HEK293 (cell line): ENCODE measurements around the gene TECPR2.

Experiments used
- CTCF ChIA-PET: fragments of 350-600 bp; formaldehyde crosslinking; extraction: SDS; loops from one replicate; lab custom pipeline; 2021; ENCODE audit warnings: antibody characterized with exemption; lab: Yijun Ruan, JAX
- POLR2A ChIA-PET: fragments of 300-600 bp; formaldehyde crosslinking; extraction: SDS; loops from one replicate; lab custom pipeline; 2020; ENCODE audit warnings: antibody characterized with exemption, inconsistent platforms; lab: Yijun Ruan, JAX
- H3K27ac ChIP-seq: fragments of 200-500 bp; sonication (Bioruptor generic); 2 replicates; pipeline ENCODE4 v1.5.1; 2014; ENCODE audit warnings: low read depth, low read length, control low read depth, inconsistent platforms; ENCODE audit errors: extremely low read depth
- H3K36me3 ChIP-seq, 2 experiments: fragments of 200-500 bp in 1 of 2; sonication (Bioruptor generic) in 1 of 2; 1 replicate in 1 of 2; 2 replicates in 1 of 2; pipeline ENCODE4 v1.5.1; 2014 to 2017; ENCODE audit warnings: inconsistent platforms in 2 of 2, low read length in 2 of 2; ENCODE audit not compliant: control insufficient read depth in 2 of 2, insufficient read depth in 1 of 2
- H3K4me1 ChIP-seq: fragments of 200-500 bp; sonication (Bioruptor generic); 2 replicates; pipeline ENCODE4 v1.5.1; 2014; ENCODE audit warnings: mild to moderate bottlenecking, low read length, inconsistent platforms; ENCODE audit not compliant: control insufficient read depth, insufficient read depth
- H3K4me3 ChIP-seq: 2 replicates; pipeline ENCODE4 v1.5.1; 2011; ENCODE audit warnings: low read depth, mild to moderate bottlenecking, control low read depth, low read length, moderate library complexity
- H3K9me3 ChIP-seq: fragments of 200-500 bp; sonication (Bioruptor generic); 2 replicates; pipeline ENCODE4 v1.5.1; 2014; ENCODE audit warnings: low read depth, low read length, inconsistent platforms; ENCODE audit not compliant: control insufficient read depth, insufficient read depth
- KLF10 ChIP-seq: fragments of 450-650 bp; IDR thresholded peaks from 2 replicates; pipeline ENCODE4 v1.5.1; 2018; ENCODE audit warnings: missing biosample characterization, mild to moderate bottlenecking, missing genetic modification characterization
- KLF16 ChIP-seq: fragments of 450-650 bp; formaldehyde crosslinking; IDR thresholded peaks from 2 replicates; pipeline ENCODE4 v1.5.1; 2017; ENCODE audit warnings: missing biosample characterization, missing genetic modification characterization
- RBAK ChIP-seq: fragments of 450-650 bp; formaldehyde crosslinking; IDR thresholded peaks from 2 replicates; pipeline ENCODE4 v1.5.1; 2016; ENCODE audit warnings: missing biosample characterization, missing genetic modification characterization
- SCRT1 ChIP-seq: fragments of 450-650 bp; formaldehyde crosslinking; IDR thresholded peaks from 2 replicates; pipeline ENCODE4 v1.5.1; 2016; ENCODE audit warnings: missing biosample characterization, missing genetic modification characterization, borderline replicate concordance
- TSHZ1 ChIP-seq: fragments of 450-650 bp; formaldehyde crosslinking; IDR thresholded peaks from 2 replicates; pipeline ENCODE4 v1.5.1; 2016; ENCODE audit warnings: missing biosample characterization, missing genetic modification characterization, borderline replicate concordance
- ZBTB26 ChIP-seq: fragments of 450-650 bp; formaldehyde crosslinking; optimal IDR thresholded peaks from 2 replicates; pipeline ENCODE3; 2016; ENCODE audit warnings: missing biosample characterization, mild to moderate bottlenecking, missing genetic modification characterization
- ZBTB49 ChIP-seq: fragments of 450-650 bp; formaldehyde crosslinking; IDR thresholded peaks from 2 replicates; pipeline ENCODE4 v1.5.1; 2016; ENCODE audit warnings: missing biosample characterization, missing genetic modification characterization, low read depth
- ZBTB6 ChIP-seq: fragments of 450-650 bp; formaldehyde crosslinking; IDR thresholded peaks from 2 replicates; pipeline ENCODE4 v1.5.1; 2017; ENCODE audit warnings: missing biosample characterization, missing genetic modification characterization
- ZNF133 ChIP-seq: fragments of 450-650 bp; formaldehyde crosslinking; IDR thresholded peaks from 2 replicates; pipeline ENCODE4 v1.5.1; 2016; ENCODE audit warnings: missing biosample characterization, missing genetic modification characterization
- ZNF37A ChIP-seq: fragments of 450-650 bp; IDR thresholded peaks from 2 replicates; pipeline ENCODE4 v1.5.1; 2018; ENCODE audit warnings: missing biosample characterization, missing genetic modification characterization
- ZNF426 ChIP-seq: fragments of 450-650 bp; formaldehyde crosslinking; IDR thresholded peaks from 2 replicates; pipeline ENCODE4 v1.5.1; 2017; ENCODE audit warnings: missing biosample characterization, missing genetic modification characterization, mild to moderate bottlenecking, inconsistent platforms, moderate library complexity
- ZNF513 ChIP-seq: fragments of 450-650 bp; IDR thresholded peaks from 2 replicates; pipeline ENCODE4 v1.5.1; 2018; ENCODE audit warnings: missing biosample characterization, missing genetic modification characterization
- ZNF549 ChIP-seq: fragments of 450-650 bp; IDR thresholded peaks from 2 replicates; pipeline ENCODE4 v1.5.1; 2018; ENCODE audit warnings: missing biosample characterization, missing genetic modification characterization, mild to moderate bottlenecking, inconsistent platforms, moderate library complexity
- ZNF580 ChIP-seq: fragments of 450-650 bp; formaldehyde crosslinking; IDR thresholded peaks from 2 replicates; pipeline ENCODE4 v1.5.1; 2016; ENCODE audit warnings: missing biosample characterization, missing genetic modification characterization
- ZNF660 ChIP-seq: fragments of 450-650 bp; IDR thresholded peaks from 2 replicates; pipeline ENCODE4 v1.5.1; 2018; ENCODE audit warnings: missing biosample characterization, mild to moderate bottlenecking, missing genetic modification characterization
- ZNF707 ChIP-seq: fragments of 450-650 bp; formaldehyde crosslinking; IDR thresholded peaks from 2 replicates; pipeline ENCODE4 v1.5.1; 2016; ENCODE audit warnings: missing biosample characterization, missing genetic modification characterization

The TECPR2 gene

GRCh38 chr14:102451064-102451352 is 88.3 kb downstream of the TECPR2 start (continued):
- TF ChIP-seq ZNF426 (tag by site-specific recombination), result no peak
- no peak for TF ChIP-seq ZNF549 (tag by site-specific recombination)
- TF ChIP-seq ZNF580 (tag by site-specific recombination), result no peak
- no peak for TF ChIP-seq TSHZ1 (tag by site-specific recombination)
- TF ChIP-seq ZNF660 (tag by site-specific recombination), result no peak
- TF ChIP-seq ZNF707 (tag by site-specific recombination), result no peak
- TF ChIP-seq KLF10 (tag by site-specific recombination), result no peak
- no peak for TF ChIP-seq ZBTB49 (tag by site-specific recombination)

- POLR2A ChIA-PET, result no interaction called here
- CTCF ChIA-PET, result interaction anchor here (0.5 to 2.3 kb wide), 2 partner anchors 14 to 142 kb away, joined by 5 to 7 read pairs; no protein-coding TSS in a partner anchor
- TF ChIP-seq SCRT1 (no peak), ZNF37A (no peak), KLF16 (tag by site-specific recombination) (no peak), ZNF513 (no peak), ZNF133 (no peak), ZBTB6 (no peak), RBAK (tag by site-specific recombination) (no peak), ZBTB26 (no peak)
- Histone ChIP-seq H3K27ac (no peak overlapping the region), H3K9me3 (no peaks in the 10 kb centered on the region), H3K4me3 (no peak overlapping the region), H3K36me3 (peaks cover under 1 to 73% of the 10 kb centered on the region in 2 experiments; a peak in 2 of 3 replicates), H3K4me1 (no peaks in the 10 kb centered on the region)
These were observed 89.6 kb downstream of the TECPR2 start for GRCh38 chr14:102452302-102452701.
